Neural cell (in vitro differentiated cells): Measurements from ENCODE around the gene ANKRD65. TPM values are rescaled to one million over a fixed set of nuclear protein-coding genes. Genes with fewer than 3 reads are reported as not detected.

Experiments
- H2AFZ ChIP-seq: fragments of 200-600, 300-800 bp; sonication (generic), shearing (Covaris generic); 2 replicates; pipeline ENCODE4 v1.6.0; 2014; ENCODE audit warnings: low read depth, mild to moderate bottlenecking, antibody characterized with exemption, low read length, moderate library complexity
- H3F3A ChIP-seq: fragments of 200-600 bp; shearing (Covaris generic); 2 replicates; pipeline ENCODE4 v1.6.1; 2016; ENCODE audit warnings: mild to moderate bottlenecking, moderate library complexity, mixed read lengths, antibody characterized with exemption, low read length; ENCODE audit not compliant: insufficient read depth, poor library complexity, severe bottlenecking
- H3K27ac ChIP-seq: fragments of 200-600, 300-800 bp; sonication (generic), shearing (Covaris generic); 2 replicates; pipeline ENCODE4 v1.5.1; 2014; ENCODE audit warnings: mild to moderate bottlenecking, low read length, moderate library complexity
- H3K27me3 ChIP-seq: fragments of 300-800, 200-600 bp; sonication (generic), shearing (Covaris generic); 2 replicates; pipeline ENCODE4 v1.6.0; 2014; ENCODE audit warnings: mild to moderate bottlenecking, low read depth, low read length, moderate library complexity; ENCODE audit not compliant: insufficient read depth
- H3K36me3 ChIP-seq: fragments of 300-800, 200-600 bp; sonication (generic), shearing (Covaris generic); 2 replicates; pipeline ENCODE4 v1.5.1; 2014; ENCODE audit warnings: mild to moderate bottlenecking, antibody characterized with exemption, low read length, moderate library complexity; ENCODE audit not compliant: insufficient read depth
- H3K4me2 ChIP-seq: fragments of 300-800, 200-600 bp; sonication (generic), shearing (Covaris generic); 2 replicates; pipeline ENCODE4 v1.6.0; 2014; ENCODE audit warnings: mild to moderate bottlenecking, low read length
- H3K4me3 ChIP-seq: fragments of 300-800, 200-600 bp; sonication (generic), shearing (Covaris generic); 2 replicates; pipeline ENCODE4 v1.5.1; 2014; ENCODE audit warnings: mild to moderate bottlenecking, low read length, moderate library complexity
- H3K79me2 ChIP-seq: fragments of 200-600 bp; shearing (Covaris generic); replicated peaks from 2 replicates; pipeline ENCODE4 v1.6.0; 2014; ENCODE audit warnings: mild to moderate bottlenecking, low read length, moderate library complexity; ENCODE audit not compliant: insufficient read depth
- H3K9ac ChIP-seq: fragments of 300-800, 200-600 bp; sonication (generic), shearing (Covaris generic); 2 replicates; pipeline ENCODE4 v1.6.1; 2016; ENCODE audit warnings: mild to moderate bottlenecking, low read length, mixed read lengths
- H3K9me2 ChIP-seq: fragments of 200-600 bp; shearing (Covaris generic); 2 replicates; pipeline ENCODE4 v1.6.1; 2016; ENCODE audit warnings: mild to moderate bottlenecking, low read length, mixed read lengths; ENCODE audit not compliant: insufficient read depth
- H3K9me3 ChIP-seq: fragments of 200-600, 300-800 bp; sonication (generic), shearing (Covaris generic); 2 replicates; pipeline ENCODE4 v1.6.1; 2016; ENCODE audit warnings: mild to moderate bottlenecking, mixed run types, low read length, moderate library complexity, mixed read lengths
- H4K20me1 ChIP-seq: fragments of 200-600 bp; shearing (Covaris generic); 2 replicates; pipeline ENCODE4 v1.6.1; 2016; ENCODE audit warnings: mild to moderate bottlenecking, mixed run types; ENCODE audit not compliant: insufficient read depth
- CTCF ChIP-seq: fragments of 450-650 bp; IDR thresholded peaks from 2 replicates; pipeline ENCODE4 v1.5.1; 2014; ENCODE audit warnings: antibody characterized with exemption, mild to moderate bottlenecking, moderate library complexity; ENCODE audit not compliant: poor library complexity, severe bottlenecking
- EP300 ChIP-seq: fragments of 450-650 bp; conservative IDR thresholded peaks from 2 replicates; pipeline ENCODE4 v1.6.1; 2014; ENCODE audit warnings: antibody characterized with exemption, mild to moderate bottlenecking, moderate library complexity; ENCODE audit not compliant: poor library complexity, severe bottlenecking
- EZH2 ChIP-seq: fragments of 200-600, 300-800 bp; shearing (Covaris generic), sonication (generic); IDR thresholded peaks from 2 replicates; pipeline ENCODE4 v1.6.1; 2014; ENCODE audit warnings: antibody characterized with exemption, low read length, borderline replicate concordance, mild to moderate bottlenecking; ENCODE audit not compliant: insufficient read depth, poor library complexity, severe bottlenecking
- MXI1 ChIP-seq: fragments of 450-650 bp; conservative IDR thresholded peaks from 2 replicates; pipeline ENCODE4 v1.6.1; 2014; ENCODE audit warnings: antibody characterized with exemption, mild to moderate bottlenecking; ENCODE audit not compliant: poor library complexity, severe bottlenecking
- POLR2AphosphoS5 ChIP-seq: IDR thresholded peaks from 2 replicates; pipeline ENCODE4 v1.6.1; 2012
- RAD21 ChIP-seq: fragments of 450-650 bp; conservative IDR thresholded peaks from 2 replicates; pipeline ENCODE4 v1.6.1; 2014; ENCODE audit warnings: antibody characterized with exemption, mild to moderate bottlenecking, moderate library complexity
- SMC3 ChIP-seq: fragments of 450-650 bp; conservative IDR thresholded peaks from 2 replicates; pipeline ENCODE4 v1.6.1; 2014; ENCODE audit warnings: antibody characterized with exemption, mild to moderate bottlenecking, moderate library complexity; ENCODE audit not compliant: poor library complexity
- TAF1 ChIP-seq: IDR thresholded peaks from 2 replicates; pipeline ENCODE4 v1.6.1; 2012; ENCODE audit warnings: low read depth
- polyA plus RNA-seq: library from polyadenylated mRNA; depleted of rRNA; stranded (reverse); fragments of >200 nt; gene quantifications from 2 replicates; pipeline ENCODE4 v1.2.3, GENCODE V29; 2014
- TF ChIP-seq, protein P1 (sequence below): IDR thresholded peaks from 2 replicates; pipeline ENCODE4 v1.6.1; 2012; ENCODE audit warnings: borderline replicate concordance

Gene ANKRD65
- polyA plus RNA-seq, 1 donor from 2014 or later: not detected

GRCh38 chr1:1439546-1440261 lies 18.6 kb upstream of the ANKRD65 start:
- Histone ChIP-seq H3K27me3 (peaks cover 12% of the 10 kb centered on the region), H3K79me2 (no peaks in the 10 kb centered on the region), H3K9me2 (no peaks in the 10 kb centered on the region), H3K4me2 (no peak overlapping the region), H3F3A (no peaks in the 10 kb centered on the region), H3K27ac (no peak overlapping the region), H3K4me3 (no peak overlapping the region), H3K9me3 (no peaks in the 10 kb centered on the region), H4K20me1 (no peaks in the 10 kb centered on the region), H3K36me3 (no peaks in the 10 kb centered on the region), H3K9ac (no peak overlapping the region), H2AFZ (no peak overlapping the region)
- no peak for TF ChIP-seq EP300
- no peak for TF ChIP-seq MXI1
- TF ChIP-seq EZH2: no peak
- TF ChIP-seq SMC3: no peak
- TF ChIP-seq RAD21: no peak
- no peak for TF ChIP-seq CTCF
- TF ChIP-seq POLR2AphosphoS5: no peak
- no peak for TF ChIP-seq TAF1
- TF ChIP-seq, protein P1, sequence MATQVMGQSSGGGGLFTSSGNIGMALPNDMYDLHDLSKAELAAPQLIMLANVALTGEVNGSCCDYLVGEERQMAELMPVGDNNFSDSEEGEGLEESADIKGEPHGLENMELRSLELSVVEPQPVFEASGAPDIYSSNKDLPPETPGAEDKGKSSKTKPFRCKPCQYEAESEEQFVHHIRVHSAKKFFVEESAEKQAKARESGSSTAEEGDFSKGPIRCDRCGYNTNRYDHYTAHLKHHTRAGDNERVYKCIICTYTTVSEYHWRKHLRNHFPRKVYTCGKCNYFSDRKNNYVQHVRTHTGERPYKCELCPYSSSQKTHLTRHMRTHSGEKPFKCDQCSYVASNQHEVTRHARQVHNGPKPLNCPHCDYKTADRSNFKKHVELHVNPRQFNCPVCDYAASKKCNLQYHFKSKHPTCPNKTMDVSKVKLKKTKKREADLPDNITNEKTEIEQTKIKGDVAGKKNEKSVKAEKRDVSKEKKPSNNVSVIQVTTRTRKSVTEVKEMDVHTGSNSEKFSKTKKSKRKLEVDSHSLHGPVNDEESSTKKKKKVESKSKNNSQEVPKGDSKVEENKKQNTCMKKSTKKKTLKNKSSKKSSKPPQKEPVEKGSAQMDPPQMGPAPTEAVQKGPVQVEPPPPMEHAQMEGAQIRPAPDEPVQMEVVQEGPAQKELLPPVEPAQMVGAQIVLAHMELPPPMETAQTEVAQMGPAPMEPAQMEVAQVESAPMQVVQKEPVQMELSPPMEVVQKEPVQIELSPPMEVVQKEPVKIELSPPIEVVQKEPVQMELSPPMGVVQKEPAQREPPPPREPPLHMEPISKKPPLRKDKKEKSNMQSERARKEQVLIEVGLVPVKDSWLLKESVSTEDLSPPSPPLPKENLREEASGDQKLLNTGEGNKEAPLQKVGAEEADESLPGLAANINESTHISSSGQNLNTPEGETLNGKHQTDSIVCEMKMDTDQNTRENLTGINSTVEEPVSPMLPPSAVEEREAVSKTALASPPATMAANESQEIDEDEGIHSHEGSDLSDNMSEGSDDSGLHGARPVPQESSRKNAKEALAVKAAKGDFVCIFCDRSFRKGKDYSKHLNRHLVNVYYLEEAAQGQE: no peak

GRCh38 chr1:1438531-1439381 lies 17.7 kb upstream of the ANKRD65 start:
- Histone ChIP-seq H2AFZ (no peak overlapping the region), H3K27me3 (peaks cover 12% of the 10 kb centered on the region), H4K20me1 (no peaks in the 10 kb centered on the region), H3K4me3 (no peak overlapping the region), H3K9me2 (no peaks in the 10 kb centered on the region), H3K27ac (no peak overlapping the region), H3K36me3 (no peaks in the 10 kb centered on the region), H3K4me2 (no peak overlapping the region), H3K9me3 (no peaks in the 10 kb centered on the region), H3K79me2 (no peaks in the 10 kb centered on the region), H3K9ac (no peak overlapping the region), H3F3A (no peaks in the 10 kb centered on the region)
- no peak for TF ChIP-seq CTCF
- TF ChIP-seq, protein P1: no peak
- TF ChIP-seq MXI1: no peak
- no peak for TF ChIP-seq SMC3
- TF ChIP-seq EP300: no peak
- no peak for TF ChIP-seq POLR2AphosphoS5
- no peak for TF ChIP-seq RAD21
